HCT116 (cell line): ENCODE measurements around the gene RNU5B-1. TPM values are rescaled to one million over a fixed set of nuclear protein-coding genes. Genes with fewer than 3 reads are reported as not detected.

Experiments used
- ATAC-seq: fragments of 200-7000 bp; cut with Tn5 transposase; 2 replicates; pipeline ENCODE4 v1.9.1; 2020; ENCODE audit warnings: mild to moderate bottlenecking, moderate library complexity
- BruUV-seq: library from RNA; stranded (reverse); fragments of 400-500 nt; replicated peaks from 2 replicates; lab custom pipeline; 2021; lab: Mats Ljungman, UMichigan
- CTCF ChIA-PET: fragments of 300-600 bp; sonication (Branson Sonifier 250); formaldehyde crosslinking; loops from one replicate; lab custom pipeline; 2021; ENCODE audit warnings: antibody characterized with exemption; lab: Charles Lee
- POLR2A ChIA-PET: fragments of 300-600, 350-600 bp; sonication (Branson Sonifier 250); formaldehyde crosslinking; loops from one replicate; lab custom pipeline; 2021; ENCODE audit warnings: antibody characterized with exemption; lab: Charles Lee
- RAD21 ChIA-PET, 2 experiments: fragments of 300-600 bp; sonication (Branson Sonifier 250); formaldehyde crosslinking; loops; one replicate each; lab custom pipeline; 2023; ENCODE audit warnings: low total read pairs in 2 of 2; ENCODE audit not compliant: uncharacterized antibody in 2 of 2, unreplicated experiment in 2 of 2, low non-redundant PET in 1 of 2; lab: Charles Lee
- DNase-seq: peaks from one replicate; pipeline ENCODE4 v3.0.0-alpha.2; 2010; ENCODE audit warnings: low read depth, low spot score
- H2AFZ ChIP-seq: fragments of 200-600 bp; shearing (Covaris generic), sonication (generic); 2 replicates; pipeline ENCODE4 v1.6.1; 2017; ENCODE audit warnings: low read depth, mixed run types, mixed read lengths, antibody characterized with exemption, low read length; ENCODE audit not compliant: poor library complexity, severe bottlenecking
- H3K27ac ChIP-seq: 2 replicates; pipeline ENCODE4 v1.5.1; 2012; ENCODE audit warnings: low read depth, low read length
- H3K27me3 ChIP-seq: fragments of 200-600 bp; sonication (generic); 2 replicates; pipeline ENCODE4 v1.6.1; 2016; ENCODE audit warnings: mixed run types, low read length, mixed read lengths; ENCODE audit not compliant: insufficient read depth
- H3K36me3 ChIP-seq, 2 experiments: fragments of 200-500 bp in 1 of 2; fragments of 200-600 bp in 1 of 2; sonication (Bioruptor generic) in 1 of 2; sonication (generic) in 1 of 2; 2 replicates each; pipeline versions ENCODE4 v1.5.1 to v1.6.1; 2014 to 2016; ENCODE audit warnings: low read length in 2 of 2, inconsistent platforms in 1 of 2, mixed read lengths in 1 of 2, mixed run types in 1 of 2; ENCODE audit not compliant: insufficient read depth in 2 of 2, control insufficient read depth in 1 of 2
- H3K4me1 ChIP-seq, 2 experiments: fragments of 200-600 bp in 1 of 2; sonication (generic) in 1 of 2; 2 replicates each; pipeline versions ENCODE4 v1.5.1 to v1.6.1; 2012 to 2017; ENCODE audit warnings: low read length in 2 of 2, inconsistent platforms in 1 of 2, mild to moderate bottlenecking in 1 of 2, mixed read lengths in 1 of 2, mixed run types in 1 of 2, moderate library complexity in 1 of 2; ENCODE audit not compliant: insufficient read depth in 2 of 2, control insufficient read depth in 1 of 2
- H3K4me2 ChIP-seq: fragments of 200-600 bp; sonication (generic); 2 replicates; pipeline ENCODE4 v1.6.1; 2017; ENCODE audit warnings: mixed run types, low read length, mixed read lengths
- H3K4me3 ChIP-seq, 2 experiments: fragments of 200-600 bp in 1 of 2; sonication (generic) in 1 of 2; replicated peaks in 1 of 2; 2 replicates each; pipeline ENCODE4 v1.5.1; 2011 to 2016; ENCODE audit warnings: low read length in 2 of 2, control low read depth in 1 of 2, low read depth in 1 of 2, mild to moderate bottlenecking in 1 of 2, mixed read lengths in 1 of 2, mixed run types in 1 of 2
- H3K79me2 ChIP-seq: fragments of 200-600 bp; sonication (generic); 2 replicates; pipeline ENCODE4 v1.6.1; 2017; ENCODE audit warnings: mild to moderate bottlenecking, mixed run types, low read length, moderate library complexity, mixed read lengths; ENCODE audit not compliant: insufficient read depth
- H3K9ac ChIP-seq: fragments of 200-600 bp; sonication (generic); 2 replicates; pipeline ENCODE4 v1.6.1; 2016; ENCODE audit warnings: low read length, mixed read lengths
- H3K9me2 ChIP-seq: fragments of 200-600 bp; sonication (generic), shearing (Covaris generic); 2 replicates; pipeline ENCODE4 v1.6.1; 2017; ENCODE audit warnings: mixed run types, mild to moderate bottlenecking, moderate library complexity; ENCODE audit not compliant: insufficient read depth
- H3K9me3 ChIP-seq, 2 experiments: fragments of 200-500 bp in 1 of 2; fragments of 200-600 bp in 1 of 2; sonication (Bioruptor generic) in 1 of 2; sonication (generic) in 1 of 2; 2 replicates each; pipeline ENCODE4 v1.6.1; 2014 to 2017; ENCODE audit warnings: low read length in 2 of 2, mixed read lengths in 2 of 2, inconsistent platforms in 1 of 2, low read depth in 1 of 2, mild to moderate bottlenecking in 1 of 2, mixed run types in 1 of 2, moderate library complexity in 1 of 2; ENCODE audit not compliant: control insufficient read depth in 1 of 2, insufficient read depth in 1 of 2
- H4K20me1 ChIP-seq: fragments of 200-600 bp; sonication (generic), shearing (Covaris generic); 2 replicates; pipeline ENCODE4 v1.6.1; 2017; ENCODE audit warnings: mixed run types, mild to moderate bottlenecking, moderate library complexity; ENCODE audit not compliant: insufficient read depth
- CEBPB ChIP-seq: IDR thresholded peaks from 2 replicates; pipeline ENCODE4 v1.6.1; 2012; ENCODE audit warnings: low read depth
- ELF1 ChIP-seq: IDR thresholded peaks from 2 replicates; pipeline ENCODE4 v1.6.1; 2012; ENCODE audit warnings: low read depth, borderline replicate concordance
- EZH2 ChIP-seq: fragments of 200-600 bp; sonication (generic); IDR thresholded peaks from 2 replicates; pipeline ENCODE4 v1.6.1; 2017; ENCODE audit warnings: antibody characterized with exemption, mixed run types
- EZH2phosphoT487 ChIP-seq: fragments of 200-600 bp; IDR thresholded peaks from 2 replicates; pipeline ENCODE4 v1.6.1; 2018; ENCODE audit warnings: antibody characterized with exemption, borderline replicate concordance
- SIN3A ChIP-seq: IDR thresholded peaks from 2 replicates; pipeline ENCODE4 v1.6.1; 2012; ENCODE audit warnings: low read depth
- SRF ChIP-seq: IDR thresholded peaks from 2 replicates; pipeline ENCODE4 v1.6.1; 2012; ENCODE audit warnings: low read depth
- TCF7L2 ChIP-seq: IDR thresholded peaks from 2 replicates; pipeline ENCODE4 v1.7.0; 2011; ENCODE audit warnings: borderline replicate concordance, inconsistent platforms; ENCODE audit not compliant: insufficient read depth, insufficient read length; ENCODE audit errors: extremely low read depth
- YY1 ChIP-seq: IDR thresholded peaks from 2 replicates; pipeline ENCODE4 v1.6.1; 2011; ENCODE audit warnings: low read length, low read depth, moderate library complexity, mild to moderate bottlenecking; ENCODE audit not compliant: insufficient replicate concordance; ENCODE audit errors: extremely low read depth
- intact Hi-C: fragments of 100-400 bp; cut with micrococcal nuclease; formaldehyde crosslinking; loops from 2 replicates; pipeline ENCODE4 v1.10.0; 2022
- total RNA-seq: library from RNA; stranded (reverse); gene quantifications from one replicate; pipeline ENCODE4 v1.2.1, GENCODE V29; 2021; ENCODE audit not compliant: unreplicated experiment
- TF ChIP-seq, protein P1 (sequence below): IDR thresholded peaks from 2 replicates; pipeline ENCODE4 v1.6.1; 2012; ENCODE audit warnings: low read depth

RNU5B-1 gene
- total RNA-seq, 1 experiment from 2014 or later: not detected

DNA sequence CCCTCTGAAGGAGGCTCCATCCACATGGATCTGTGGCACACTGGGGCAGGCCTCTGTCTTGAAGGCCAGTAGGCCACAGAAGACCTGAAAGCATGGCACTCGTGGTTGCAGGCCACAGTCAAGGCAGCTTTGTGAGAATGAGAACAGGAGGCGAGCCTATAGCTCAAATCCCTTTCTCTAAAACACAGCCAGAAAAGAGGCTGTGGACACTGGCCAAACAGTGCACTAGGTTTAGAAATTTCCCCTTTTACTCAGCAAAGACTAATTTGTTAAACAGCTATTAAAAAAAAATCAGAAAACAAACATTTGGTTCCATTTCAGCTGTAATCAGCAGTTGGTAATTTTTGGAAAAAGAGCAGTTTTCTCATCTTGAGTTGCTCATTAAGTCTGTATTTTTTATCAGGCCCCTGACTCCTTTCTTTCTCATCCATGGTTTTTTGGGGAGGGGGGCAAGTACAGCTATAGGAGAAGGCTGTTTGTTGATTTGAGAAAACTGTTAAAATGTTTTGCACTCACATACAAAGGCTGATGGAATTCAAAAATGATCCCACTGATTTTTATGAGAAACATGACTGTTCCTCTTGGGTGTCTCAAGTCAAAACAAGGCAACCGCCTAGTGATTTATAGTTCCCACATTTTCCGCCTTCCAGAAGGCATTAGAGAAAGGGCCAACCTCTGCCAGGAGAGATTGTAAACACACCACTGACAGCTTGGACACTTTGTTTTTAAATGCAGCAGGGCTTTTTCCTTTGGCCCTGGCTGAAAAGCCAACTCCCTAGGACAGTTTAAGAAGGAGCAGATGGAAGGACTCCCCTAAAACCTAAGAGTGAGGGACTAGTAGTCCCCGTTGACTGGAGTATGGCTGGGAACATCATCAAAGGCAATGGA lies 45.9 kb upstream of the RNU5B-1 start:
- no peak for TF ChIP-seq SIN3A
- no peak for TF ChIP-seq EZH2
- no peak for TF ChIP-seq ELF1
- TF ChIP-seq TCF7L2: no peak
- no peak for TF ChIP-seq YY1
- TF ChIP-seq CEBPB: no peak
- no peak for TF ChIP-seq SRF
- no peak for TF ChIP-seq EZH2phosphoT487
- TF ChIP-seq, protein P1, sequence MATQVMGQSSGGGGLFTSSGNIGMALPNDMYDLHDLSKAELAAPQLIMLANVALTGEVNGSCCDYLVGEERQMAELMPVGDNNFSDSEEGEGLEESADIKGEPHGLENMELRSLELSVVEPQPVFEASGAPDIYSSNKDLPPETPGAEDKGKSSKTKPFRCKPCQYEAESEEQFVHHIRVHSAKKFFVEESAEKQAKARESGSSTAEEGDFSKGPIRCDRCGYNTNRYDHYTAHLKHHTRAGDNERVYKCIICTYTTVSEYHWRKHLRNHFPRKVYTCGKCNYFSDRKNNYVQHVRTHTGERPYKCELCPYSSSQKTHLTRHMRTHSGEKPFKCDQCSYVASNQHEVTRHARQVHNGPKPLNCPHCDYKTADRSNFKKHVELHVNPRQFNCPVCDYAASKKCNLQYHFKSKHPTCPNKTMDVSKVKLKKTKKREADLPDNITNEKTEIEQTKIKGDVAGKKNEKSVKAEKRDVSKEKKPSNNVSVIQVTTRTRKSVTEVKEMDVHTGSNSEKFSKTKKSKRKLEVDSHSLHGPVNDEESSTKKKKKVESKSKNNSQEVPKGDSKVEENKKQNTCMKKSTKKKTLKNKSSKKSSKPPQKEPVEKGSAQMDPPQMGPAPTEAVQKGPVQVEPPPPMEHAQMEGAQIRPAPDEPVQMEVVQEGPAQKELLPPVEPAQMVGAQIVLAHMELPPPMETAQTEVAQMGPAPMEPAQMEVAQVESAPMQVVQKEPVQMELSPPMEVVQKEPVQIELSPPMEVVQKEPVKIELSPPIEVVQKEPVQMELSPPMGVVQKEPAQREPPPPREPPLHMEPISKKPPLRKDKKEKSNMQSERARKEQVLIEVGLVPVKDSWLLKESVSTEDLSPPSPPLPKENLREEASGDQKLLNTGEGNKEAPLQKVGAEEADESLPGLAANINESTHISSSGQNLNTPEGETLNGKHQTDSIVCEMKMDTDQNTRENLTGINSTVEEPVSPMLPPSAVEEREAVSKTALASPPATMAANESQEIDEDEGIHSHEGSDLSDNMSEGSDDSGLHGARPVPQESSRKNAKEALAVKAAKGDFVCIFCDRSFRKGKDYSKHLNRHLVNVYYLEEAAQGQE: no peak
- TSS peak; percentile 34 for BruUV-seq
- intact Hi-C loops: no loop called here
- no peaks in the 10 kb centered on the region for H3K4me1 ChIP-seq
- ChIA-PET CTCF (no interaction called here), RAD21 (interaction anchor here in 1 of 2 experiments (0.6 kb wide), 1 partner anchor 284 kb away, joined by 3 read pairs; no protein-coding TSS in a partner anchor), POLR2A (no interaction called here)
- H3K4me2 ChIP-seq: no peak overlapping the region
- peaks cover 0 to 2% of the 10 kb centered on the region in 2 experiments; a peak in 1 of 4 replicates for H3K36me3 ChIP-seq
- H2AFZ ChIP-seq: no peak overlapping the region
- no peaks in the 10 kb centered on the region for H3K9me3 ChIP-seq
- no peak overlapping the region for H3K4me3 ChIP-seq
- no peak overlapping the region for H3K27ac ChIP-seq
- no peaks in the 10 kb centered on the region for H4K20me1 ChIP-seq
- H3K9ac ChIP-seq: no peak overlapping the region
- H3K79me2 ChIP-seq: no peaks in the 10 kb centered on the region
- H3K9me2 ChIP-seq: no peaks in the 10 kb centered on the region
- ATAC-seq (no peak), DNase-seq (no peak)
- H3K27me3 ChIP-seq: no peaks in the 10 kb centered on the region
